ENCODE results near the gene IGDCC3.

DNA sequence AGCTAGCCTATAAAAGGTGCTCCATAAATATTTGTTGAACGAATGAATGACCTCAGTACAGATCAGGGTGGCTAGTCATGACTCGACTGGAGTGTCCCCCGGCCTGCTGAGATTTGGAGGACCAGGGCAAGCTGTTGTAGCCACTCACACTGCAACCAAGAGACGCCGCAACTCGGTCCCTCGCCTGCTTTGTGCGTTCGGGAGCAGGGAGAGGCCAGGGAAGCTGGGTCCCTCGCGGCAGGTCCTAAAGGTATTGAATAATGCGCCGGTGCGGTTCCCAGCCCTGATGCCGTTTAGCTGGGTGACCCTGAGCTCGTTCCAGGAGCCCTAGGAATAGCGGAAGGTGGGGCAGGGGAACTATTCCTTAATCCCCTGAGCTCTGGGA is 43.2 kb upstream of the IGDCC3 start:
- no peak for TF ChIP-seq SP4 (IDR thresholded peaks at IDR 0.05; ENCODE audit: low read length)
- no peak for TF ChIP-seq YY1 (IDR thresholded peaks at IDR 0.05; ENCODE audit: low read depth, low read length)
- TF ChIP-seq RAD21 (IDR thresholded peaks at IDR 0.05 in 1 of 2, conservative IDR thresholded peaks at IDR 0.05 in 1 of 2; ENCODE audit: low read depth in 2 of 2, low read length in 2 of 2), result no peak
- no peak for TF ChIP-seq TAF1 (IDR thresholded peaks at IDR 0.05; ENCODE audit: low read depth, low read length)
- no peak for TF ChIP-seq MAFK (IDR thresholded peaks at IDR 0.05; ENCODE audit: low read depth, low read length)
- TF ChIP-seq HDAC2 (IDR thresholded peaks at IDR 0.05; ENCODE audit: borderline replicate concordance in 1 of 2, low read depth in 2 of 2, low read length in 2 of 2), result no peak
- no peak for TF ChIP-seq CHD1 (IDR thresholded peaks at IDR 0.05; ENCODE audit: low read depth, low read length)
- TF ChIP-seq POLR2AphosphoS5 (IDR thresholded peaks at IDR 0.05; ENCODE audit: low read depth, low read length), result no peak

All from H1 (cell line).